ENCODE measurements around the gene LINGO4. TPM values are rescaled to one million over a fixed set of nuclear protein-coding genes. Genes with fewer than 3 reads are reported as not detected.

Gene LINGO4
- polyA plus RNA-seq, 3 donors, result 0.29 TPM; not detected in 2

GRCh38 chr1:151837884-151838221 is 32.6 kb upstream of the LINGO4 start:
- 7 to 46% (median 9%) methylated on average over 22 to 26 of the region's 26 CpGs for WGBS, 3 donors
- no peak overlapping the region for H3K27ac ChIP-seq (ENCODE audit: low read depth, low read length)

GRCh38 chr1:151837197-151837596 is 32.0 kb upstream of the LINGO4 start:
- no peak overlapping the region for H3K27ac ChIP-seq (ENCODE audit: low read depth, low read length)
- 37 to 41% (median 37%) methylated on average over 3 of the region's 3 CpGs for WGBS, 3 donors

- H3K27ac ChIP-seq (ENCODE audit: low read depth, low read length), result no peak overlapping the region
- 91 to 96% (median 94%) methylated on average over 7 of the region's 7 CpGs for WGBS, 3 donors
These were observed 30.4 kb upstream of the LINGO4 start for GRCh38 chr1:151835596-151835995.

GRCh38 chr1:151834239-151834638 is 29.0 kb upstream of the LINGO4 start:
- 43 to 48% (median 48%) methylated on average over 3 of the region's 3 CpGs for WGBS, 3 donors
- H3K27ac ChIP-seq (ENCODE audit: low read depth, low read length), result no peak overlapping the region

GRCh38 chr1:151833172-151833900 is 28.1 kb upstream of the LINGO4 start:
- no peak overlapping the region for H3K27ac ChIP-seq (ENCODE audit: low read depth, low read length)
- WGBS, 3 donors, result 51 to 83% (median 75%) methylated on average over 8 of the region's 8 CpGs

- H3K27ac ChIP-seq (ENCODE audit: low read depth, low read length), result no peak overlapping the region
- 35 to 51% (median 47%) methylated on average over 10 of the region's 10 CpGs for WGBS, 3 donors
These were observed 27.2 kb upstream of the LINGO4 start for GRCh38 chr1:151832318-151832980.

GRCh38 chr1:151831605-151832004 is 26.4 kb upstream of the LINGO4 start, which contains the start of gene RORC:
Gene RORC, minus strand, starts transcription at chr1:151831802. Its CDS starts 38 bp downstream, at chr1:151831764.
- WGBS, 3 donors, result 11 to 74% (median 69%) methylated on average over 5 of the region's 5 CpGs
- no peak within 1 kb of the TSS for H3K27ac ChIP-seq (ENCODE audit: low read depth, low read length)

- 26 to 78% (median 62%) methylated on average over 4 of the region's 4 CpGs for WGBS, 3 donors
- H3K27ac ChIP-seq (ENCODE audit: low read depth, low read length), result no peak overlapping the region
These were observed 26.0 kb upstream of the LINGO4 start for GRCh38 chr1:151831256-151831591.

- WGBS, 3 donors, result 28 to 38% (median 38%) methylated on average over 5 to 6 of the region's 6 CpGs
- H3K27ac ChIP-seq (ENCODE audit: low read depth, low read length), result no peak overlapping the region
These were observed 24.8 kb upstream of the LINGO4 start for GRCh38 chr1:151830055-151830454.

- WGBS, 3 donors, result 23 to 49% (median 42%) methylated on average over 4 of the region's 4 CpGs
- no peak overlapping the region for H3K27ac ChIP-seq (ENCODE audit: low read depth, low read length)
These were observed 24.3 kb upstream of the LINGO4 start for GRCh38 chr1:151829352-151830046.

- 4 to 22% (median 6%) methylated on average over 8 to 12 of the region's 12 CpGs for WGBS, 3 donors
- H3K27ac ChIP-seq (ENCODE audit: low read depth, low read length), result no peak overlapping the region
These were observed 23.7 kb upstream of the LINGO4 start for GRCh38 chr1:151828921-151829320.

GRCh38 chr1:151827853-151828252 is 22.6 kb upstream of the LINGO4 start:
- H3K27ac ChIP-seq (ENCODE audit: low read depth, low read length), result no peak overlapping the region
- 42 to 83% (median 44%) methylated on average over 4 to 9 of the region's 9 CpGs for WGBS, 3 donors

GRCh38 chr1:151825751-151826660 is 20.8 kb upstream of the LINGO4 start:
- 60 to 71% (median 61%) methylated on average over 21 of the region's 21 CpGs for WGBS, 3 donors
- no peak overlapping the region for H3K27ac ChIP-seq (ENCODE audit: low read depth, low read length)

GRCh38 chr1:151825204-151825603 is 20.0 kb upstream of the LINGO4 start:
- H3K27ac ChIP-seq (ENCODE audit: low read depth, low read length), result no peak overlapping the region
- 74 to 77% (median 74%) methylated on average over 9 of the region's 9 CpGs for WGBS, 3 donors

- H3K27ac ChIP-seq (ENCODE audit: low read depth, low read length), result no peak overlapping the region
- 79 to 92% (median 87%) methylated on average over 8 of the region's 8 CpGs for WGBS, 3 donors
These were observed 18.0 kb upstream of the LINGO4 start for GRCh38 chr1:151823175-151823574.

- no peak overlapping the region for H3K27ac ChIP-seq (ENCODE audit: low read depth, low read length)
- WGBS, 3 donors, result 46 to 72% (median 61%) methylated on average over 7 of the region's 7 CpGs
These were observed 17.2 kb upstream of the LINGO4 start for GRCh38 chr1:151822404-151822803.

- no peak overlapping the region for H3K27ac ChIP-seq (ENCODE audit: low read depth, low read length)
- WGBS, 3 donors, result 0 to 10% (median 3%) methylated on average over 2 of the region's 2 CpGs
These were observed 15.7 kb upstream of the LINGO4 start for GRCh38 chr1:151820940-151821339.

GRCh38 chr1:151819976-151820623 is 14.9 kb upstream of the LINGO4 start:
- WGBS, 3 donors, result 68 to 70% (median 70%) methylated on average over 7 of the region's 7 CpGs
- H3K27ac ChIP-seq (ENCODE audit: low read depth, low read length), result no peak overlapping the region
